CD4-positive, CD25-positive, alpha-beta regulatory T cell (primary cell): Measurements from ENCODE around the gene ESR1. TPM values are rescaled to one million over a fixed set of nuclear protein-coding genes. Genes with fewer than 3 reads are reported as not detected.
"Not testable (repeated sequence)": the region's sequence is repeated elsewhere in the genome, so short reads cannot be mapped to it uniquely, and the experiment has no call there.

Experiments used
- ATAC-seq, 2 donors: fragments of 150-1000 bp; cut with Tn5 transposase; one replicate each; pipeline ENCODE4 v1.10.0; 2021; ENCODE audit warnings: low read depth in 2 of 2, moderate number of reproducible peaks in 2 of 2, moderate library complexity in 1 of 2
- DNase-seq, 3 donors: peaks; one replicate each; pipeline versions ENCODE4 v3.0.0 to v3.0.0-alpha.2; 2012 to 2022; ENCODE audit warnings: mixed read lengths in 1 of 3
- H3K27ac ChIP-seq: one replicate; pipeline ENCODE4 v1.7.0; 2013; ENCODE audit warnings: mild to moderate bottlenecking, low read length; ENCODE audit not compliant: insufficient read depth, poor library complexity, severe bottlenecking
- H3K27me3 ChIP-seq: one replicate; pipeline ENCODE4 v1.7.0; 2013; ENCODE audit warnings: low read length; ENCODE audit not compliant: control insufficient read depth, insufficient read depth
- H3K36me3 ChIP-seq: one replicate; pipeline ENCODE4 v1.7.0; 2013; ENCODE audit warnings: mild to moderate bottlenecking, low read length, moderate library complexity; ENCODE audit not compliant: control insufficient read depth, insufficient read depth
- H3K4me1 ChIP-seq: 2 replicates; pipeline ENCODE4 v1.7.0; 2013; ENCODE audit warnings: mild to moderate bottlenecking, low read length; ENCODE audit not compliant: insufficient read depth, control insufficient read depth, poor library complexity, severe bottlenecking
- H3K4me3 ChIP-seq: one replicate; pipeline ENCODE4 v1.7.0; 2013; ENCODE audit warnings: low read depth, mild to moderate bottlenecking, low read length, moderate library complexity
- H3K9me3 ChIP-seq, 2 experiments: 1 replicate in 1 of 2; 2 replicates in 1 of 2; pipeline ENCODE4 v1.7.0; 2013; ENCODE audit warnings: low read length in 2 of 2, mild to moderate bottlenecking in 1 of 2, moderate library complexity in 1 of 2; ENCODE audit not compliant: control insufficient read depth in 2 of 2
- H3K27ac Mint-ChIP-seq, 3 donors: one replicate each; pipeline ENCODE4 v1.8.0; 2020 to 2022; ENCODE audit warnings: mild to moderate bottlenecking in 3 of 3, mixed read lengths in 3 of 3, moderate library complexity in 2 of 3
- H3K27me3 Mint-ChIP-seq: one replicate; pipeline ENCODE4 v1.8.0; 2022; ENCODE audit warnings: mild to moderate bottlenecking, mixed read lengths
- H3K36me3 Mint-ChIP-seq: one replicate; pipeline ENCODE4 v1.8.0; 2020; ENCODE audit warnings: mixed read lengths
- H3K4me1 Mint-ChIP-seq, 4 donors: one replicate each; pipeline ENCODE4 v1.8.0; 2020 to 2022; ENCODE audit warnings: mixed read lengths in 4 of 4, mild to moderate bottlenecking in 1 of 4
- H3K4me3 Mint-ChIP-seq, 4 donors: one replicate each; pipeline ENCODE4 v1.8.0; 2020 to 2022; ENCODE audit warnings: mild to moderate bottlenecking in 4 of 4, mixed read lengths in 4 of 4, moderate library complexity in 3 of 4
- H3K9me3 Mint-ChIP-seq, 7 donors: one replicate each; pipeline ENCODE4 v1.8.0; 2020 to 2022; ENCODE audit warnings: mixed read lengths in 7 of 7, mild to moderate bottlenecking in 3 of 7, moderate library complexity in 2 of 7
- polyA plus RNA-seq, 4 donors: library from polyadenylated mRNA; unstranded; fragments of 300-500 nt; fragmentation: Illumina TruSeq; gene quantifications; one replicate each; pipeline ENCODE4 v1.2.3, GENCODE V29; 2021
- total RNA-seq: library from RNA; stranded (reverse); gene quantifications from one replicate; pipeline ENCODE4 v1.2.3, GENCODE V29; 2022

The ESR1 gene
- total and polyA plus RNA-seq, 5 donors from 2014 or later: 0.18 to 4.7 (median 0.68) TPM

DNA sequence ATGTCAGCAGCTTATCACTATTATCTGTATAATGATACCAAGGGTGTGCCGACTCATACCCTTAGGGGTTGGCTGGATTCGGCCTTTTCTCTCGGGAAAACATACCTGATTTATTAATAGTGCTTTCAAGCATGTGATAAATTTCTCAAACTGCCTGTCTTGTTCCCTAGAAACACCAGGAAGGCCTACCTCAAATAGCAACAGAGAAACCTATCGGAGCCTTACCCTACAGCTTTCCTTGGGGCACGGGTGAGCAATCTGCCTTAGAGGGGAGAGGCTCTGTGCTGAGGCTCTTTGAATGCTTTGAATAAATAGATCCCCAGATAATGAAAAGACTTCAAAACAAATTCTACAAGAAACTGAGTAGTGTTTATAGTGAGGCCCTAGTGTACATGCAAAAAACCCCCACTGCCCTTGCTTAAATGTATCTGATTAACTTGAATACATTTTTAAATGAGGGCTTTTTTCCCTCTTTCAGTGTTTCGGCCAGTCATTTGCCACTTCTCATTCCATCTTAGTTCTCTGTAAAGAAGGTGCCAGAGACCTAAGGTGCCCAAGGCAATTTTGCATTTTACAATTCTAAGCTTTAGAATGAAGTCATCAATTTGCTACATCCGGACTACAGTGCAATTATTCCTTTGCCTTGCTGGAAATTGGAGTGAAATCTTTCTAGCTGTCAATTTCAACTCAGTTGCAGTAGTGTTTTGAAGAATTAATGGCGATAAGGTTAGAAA is 320.1 kb downstream of the ESR1 start:
- H3K4me1 ChIP-seq: no peaks in the 10 kb centered on the region
- no peak for DNase-seq
- no peak for ATAC-seq
- Mint-ChIP-seq H3K9me3 (no peaks in the 10 kb centered on the region), H3K4me3 (no peak overlapping the region), H3K27me3 (no peaks in the 10 kb centered on the region), H3K4me1 (peaks cover 0 to 17% (median 9%) of the 10 kb centered on the region in 4 donors), H3K27ac (peak overlapping the region in 2 of 3 donors; percentile 53 to 54), H3K36me3 (peaks cover 52% of the 10 kb centered on the region)
- H3K4me3 ChIP-seq: no peak overlapping the region
- H3K27ac ChIP-seq: no peak overlapping the region
- H3K27me3 ChIP-seq: no peaks in the 10 kb centered on the region
- H3K36me3 ChIP-seq: peaks cover 100% of the 10 kb centered on the region
- H3K9me3 ChIP-seq: no peaks in the 10 kb centered on the region

DNA sequence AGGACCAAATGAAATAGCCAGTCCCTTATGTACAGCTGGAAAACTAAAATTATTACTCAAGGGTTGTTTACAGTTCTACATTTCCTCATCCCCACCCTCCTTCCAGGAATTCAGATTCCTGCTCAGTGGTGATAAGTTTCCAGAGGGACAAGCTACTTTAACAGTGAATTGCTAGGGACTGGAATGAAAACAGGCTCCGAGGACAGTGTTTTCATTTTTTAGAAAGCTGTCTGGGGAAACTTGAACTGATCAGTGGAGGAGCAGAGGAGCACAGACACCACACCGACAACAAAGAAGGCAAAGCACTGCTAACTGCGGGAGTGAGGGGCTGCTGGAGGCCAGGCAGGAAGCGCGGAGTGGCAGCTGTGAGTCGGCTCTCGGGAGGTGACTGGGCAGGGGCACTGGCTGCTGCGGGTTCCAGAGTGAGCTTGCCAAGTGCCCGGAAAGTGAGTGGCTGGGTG is 322.2 kb downstream of the ESR1 start:
- H3K36me3 ChIP-seq: peaks cover 100% of the 10 kb centered on the region
- H3K4me3 Mint-ChIP-seq: no peak overlapping the region

DNA sequence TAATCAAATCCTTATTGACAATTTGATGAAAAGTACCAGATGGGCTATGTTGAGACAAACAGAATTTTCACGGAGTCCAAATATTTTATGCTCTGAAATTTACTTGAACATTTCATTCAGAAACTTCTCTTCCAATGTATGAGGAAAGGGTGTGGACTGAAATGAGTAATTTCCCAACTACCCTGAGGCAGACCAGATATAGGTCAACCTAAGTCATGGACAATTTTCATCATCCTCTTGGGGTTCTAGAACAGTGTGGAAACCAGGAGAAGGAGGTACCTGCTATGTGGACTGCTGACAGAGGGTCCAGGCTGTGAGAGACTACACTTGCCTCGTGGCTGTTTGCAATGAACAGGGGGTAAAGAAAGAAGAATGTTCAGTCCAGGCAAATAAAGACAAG is 323.0 kb downstream of the ESR1 start:
- H3K27ac ChIP-seq: no peak overlapping the region
- H3K9me3 Mint-ChIP-seq: no peaks in the 10 kb centered on the region
- H3K36me3 ChIP-seq: peaks cover 100% of the 10 kb centered on the region
- H3K27me3 ChIP-seq: no peaks in the 10 kb centered on the region
- no peak for ATAC-seq
- no peaks in the 10 kb centered on the region for H3K27me3 Mint-ChIP-seq
- no peaks in the 10 kb centered on the region for H3K9me3 ChIP-seq
- DNase-seq: no peak
- H3K4me1 Mint-ChIP-seq: peaks cover 0 to 14% (median 4%) of the 10 kb centered on the region in 4 donors
- H3K36me3 Mint-ChIP-seq: peaks cover 65% of the 10 kb centered on the region
- no peaks in the 10 kb centered on the region for H3K4me1 ChIP-seq
- H3K4me3 ChIP-seq: no peak overlapping the region
- H3K4me3 Mint-ChIP-seq: no peak overlapping the region
- H3K27ac Mint-ChIP-seq: peak overlapping the region; percentile 13 to 69 (median 62)

More for the DNA sequence above, 322.2 kb downstream of the ESR1 start:
- DNase-seq (no peak), ATAC-seq (no peak)
- Histone ChIP-seq H3K4me1 (no peaks in the 10 kb centered on the region), H3K27me3 (no peaks in the 10 kb centered on the region), H3K27ac (no peak overlapping the region), H3K4me3 (no peak overlapping the region), H3K9me3 (no peaks in the 10 kb centered on the region)
- Mint-ChIP-seq H3K36me3 (peaks cover 58% of the 10 kb centered on the region), H3K9me3 (no peaks in the 10 kb centered on the region), H3K27me3 (no peaks in the 10 kb centered on the region), H3K4me1 (peaks cover 0 to 17% (median 5%) of the 10 kb centered on the region in 4 donors), H3K27ac (no peak overlapping the region)

DNA sequence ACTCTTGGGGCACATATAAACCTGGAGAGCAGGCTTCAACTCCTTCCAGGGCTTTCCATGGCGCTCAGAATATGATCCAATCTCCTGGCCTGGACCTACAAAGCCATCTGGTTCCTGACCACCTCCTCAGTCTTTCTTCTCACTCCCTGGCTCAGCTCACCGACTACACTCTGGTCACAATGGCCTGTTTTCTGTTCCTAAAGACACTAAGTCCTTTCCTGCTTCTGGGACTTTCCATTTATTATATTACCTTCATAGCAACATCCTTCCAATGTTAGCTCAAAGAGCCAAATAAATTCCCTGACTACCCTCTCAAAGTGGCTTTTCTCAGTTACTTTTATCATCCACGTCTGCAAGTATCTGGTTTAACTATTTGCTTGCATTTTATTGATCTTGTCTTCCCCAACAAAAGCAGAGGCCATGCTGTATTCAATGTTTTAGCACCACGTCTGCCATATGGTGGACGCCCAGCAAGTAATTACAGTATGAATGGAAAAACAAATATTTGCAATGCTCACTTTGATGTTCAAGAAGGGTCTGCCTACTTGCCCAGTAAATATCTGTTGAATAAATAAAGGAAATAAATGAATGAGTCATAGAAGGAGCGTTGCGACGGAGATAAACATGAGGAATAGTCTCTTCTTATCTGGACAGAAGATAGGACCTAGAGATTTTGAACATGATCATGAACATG is 328.4 kb downstream of the ESR1 start:
- H3K27me3 Mint-ChIP-seq: no peaks in the 10 kb centered on the region
- peaks cover 0 to 9% (median 0%) of the 10 kb centered on the region in 4 donors for H3K4me1 Mint-ChIP-seq
- peak overlapping the region; percentile 55 to 92 (median 59) for H3K27ac Mint-ChIP-seq
- Histone ChIP-seq H3K4me3 (no peak overlapping the region), H3K27ac (no peak overlapping the region), H3K9me3 (no peaks in the 10 kb centered on the region), H3K36me3 (peaks cover 94% of the 10 kb centered on the region), H3K27me3 (no peaks in the 10 kb centered on the region), H3K4me1 (no peaks in the 10 kb centered on the region)
- no peaks in the 10 kb centered on the region for H3K9me3 Mint-ChIP-seq
- DNase-seq (no peak), ATAC-seq (no peak)
- H3K36me3 Mint-ChIP-seq: peaks cover 70% of the 10 kb centered on the region
- no peak overlapping the region for H3K4me3 Mint-ChIP-seq

- Mint-ChIP-seq H3K4me1 (peaks cover 0 to 9% (median 0%) of the 10 kb centered on the region in 4 donors), H3K9me3 (no peaks in the 10 kb centered on the region), H3K27ac (peak overlapping the region in 2 of 3 donors; percentile 36 to 82), H3K36me3 (peaks cover 71% of the 10 kb centered on the region), H3K4me3 (no peak overlapping the region), H3K27me3 (no peaks in the 10 kb centered on the region)
- Histone ChIP-seq H3K4me3 (no peak overlapping the region), H3K27me3 (no peaks in the 10 kb centered on the region), H3K9me3 (no peaks in the 10 kb centered on the region), H3K36me3 (peaks cover 94% of the 10 kb centered on the region), H3K4me1 (no peaks in the 10 kb centered on the region), H3K27ac (no peak overlapping the region)
- DNase-seq (no peak), ATAC-seq (no peak)
Observed at GRCh38 chr6:152136449-152136825, 329.0 kb downstream of the ESR1 start.

DNA sequence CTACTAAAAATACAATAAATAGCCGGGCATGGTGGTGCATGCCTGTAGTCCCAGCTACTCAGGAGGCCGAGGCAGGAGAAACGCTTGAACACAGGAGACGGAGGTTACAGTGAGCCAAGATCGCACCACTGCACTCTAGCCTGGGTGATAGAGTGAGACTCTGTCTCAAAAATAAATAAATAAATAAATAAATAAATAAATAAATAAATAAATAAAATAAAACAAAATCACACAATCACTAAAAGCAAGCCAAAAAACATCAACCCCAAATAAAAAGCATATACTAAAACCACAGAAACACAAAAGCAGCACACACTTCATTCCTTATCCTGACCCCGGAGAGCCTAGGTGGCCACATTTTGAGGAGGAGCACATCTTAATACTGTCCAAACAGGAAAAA is 330.9 kb downstream of the ESR1 start:
- not testable (repeated sequence) for H3K27ac ChIP-seq, H3K4me3 ChIP-seq, H3K4me1 ChIP-seq, H3K27me3 Mint-ChIP-seq, H3K4me1 Mint-ChIP-seq, H3K4me3 Mint-ChIP-seq, H3K27ac Mint-ChIP-seq, H3K9me3 ChIP-seq, ATAC-seq, H3K9me3 Mint-ChIP-seq, H3K27me3 ChIP-seq, DNase-seq
- H3K36me3 Mint-ChIP-seq: peaks cover 72% of the 10 kb centered on the region
- peaks cover 94% of the 10 kb centered on the region for H3K36me3 ChIP-seq

GRCh38 chr6:152142105-152142504 is 334.6 kb downstream of the ESR1 start:
- H3K4me1 Mint-ChIP-seq: peaks cover 0 to 10% (median 0%) of the 10 kb centered on the region in 4 donors
- Histone ChIP-seq H3K9me3 (no peaks in the 10 kb centered on the region), H3K4me1 (no peaks in the 10 kb centered on the region), H3K4me3 (no peak overlapping the region), H3K27me3 (no peaks in the 10 kb centered on the region), H3K27ac (no peak overlapping the region), H3K36me3 (peaks cover 94% of the 10 kb centered on the region)
- no peaks in the 10 kb centered on the region for H3K27me3 Mint-ChIP-seq
- no peaks in the 10 kb centered on the region for H3K9me3 Mint-ChIP-seq
- no peak overlapping the region for H3K27ac Mint-ChIP-seq
- H3K4me3 Mint-ChIP-seq: no peak overlapping the region
- ATAC-seq (no peak), DNase-seq (no peak)
- peaks cover 65% of the 10 kb centered on the region for H3K36me3 Mint-ChIP-seq
